Kidney (tissue), 14 donors: ENCODE results near the gene UBASH3A. TPM values are rescaled to one million over a fixed set of nuclear protein-coding genes. Genes with fewer than 3 reads are reported as not detected.

Experiments used
- DNase-seq, 5 donors: peaks; one replicate each; pipeline ENCODE4 v3.0.0-alpha.2; 2013 to 2020
- FAIRE-seq: peaks from 2 replicates; lab custom pipeline; 2012; peaks lifted over from hg19 to GRCh38; lab: Jason Lieb, UNC
- H3K27ac ChIP-seq, 2 donors: one replicate each; pipeline ENCODE4 v1.7.0; 2013; ENCODE audit warnings: low read depth in 2 of 2, low read length in 2 of 2, inconsistent platforms in 1 of 2
- H3K27me3 ChIP-seq: one replicate; pipeline ENCODE4 v1.7.1; 2013; ENCODE audit warnings: low read length, inconsistent platforms; ENCODE audit not compliant: control insufficient read depth, insufficient read depth
- H3K36me3 ChIP-seq, 3 donors: one replicate each; pipeline versions ENCODE4 v1.7.0 to v1.7.1; 2013; ENCODE audit warnings: low read length in 3 of 3, control low read depth in 1 of 3, inconsistent platforms in 1 of 3; ENCODE audit not compliant: insufficient read depth in 3 of 3, control insufficient read depth in 2 of 3
- H3K4me1 ChIP-seq, 3 donors: one replicate each; pipeline versions ENCODE4 v1.7.0 to v1.7.1; 2013; ENCODE audit warnings: low read length in 3 of 3, inconsistent platforms in 1 of 3, low read depth in 1 of 3; ENCODE audit not compliant: control insufficient read depth in 2 of 3, insufficient read depth in 2 of 3
- H3K4me3 ChIP-seq, 3 donors: one replicate each; pipeline versions ENCODE4 v1.7.0 to v1.8.1; 2013; ENCODE audit warnings: low read length in 3 of 3, control low read depth in 1 of 3, inconsistent platforms in 1 of 3
- H3K9ac ChIP-seq, 3 donors: one replicate each; pipeline versions ENCODE4 v1.7.0 to v1.7.1; 2013; ENCODE audit warnings: low read length in 3 of 3, control low read depth in 1 of 3, inconsistent platforms in 1 of 3
- H3K9me3 ChIP-seq, 3 donors: one replicate each; pipeline versions ENCODE4 v1.7.0 to v1.7.1; 2013; ENCODE audit warnings: low read length in 3 of 3, control low read depth in 1 of 3, inconsistent platforms in 1 of 3; ENCODE audit not compliant: control insufficient read depth in 2 of 3, insufficient read depth in 1 of 3
- intact Hi-C: fragments of 100-400 bp; cut with DNase I; formaldehyde crosslinking; loops from one replicate; pipeline ENCODE4 v1.11.1; 2022
- polyA plus RNA-seq: library from polyadenylated mRNA; stranded (reverse); fragments of 350-450 nt; fragmentation: Illumina TruSeq; extraction: RNeasy Lipid Tissue Mini Kit (QIAGEN cat#74804); gene quantifications from one replicate; pipeline ENCODE4 v1.2.3, GENCODE V29; 2014; ENCODE audit warnings: low read depth, low replicate concordance; ENCODE audit not compliant: insufficient read depth
- total RNA-seq: library from RNA; stranded (reverse); fragmentation: NEBNext Ultra II Directional; extraction: Animal tissue kit (Norgen Biotek cat#: 25700); gene quantifications from one replicate; pipeline ENCODE4 v1.2.1, GENCODE V29; 2021
- TF ChIP-seq, protein P1 (sequence below): IDR thresholded peaks from 3 replicates; pipeline ENCODE4 v1.5.1; 2012; ENCODE audit warnings: mild to moderate bottlenecking, moderate library complexity, borderline replicate concordance; ENCODE audit not compliant: insufficient read depth; ENCODE audit errors: extremely low read depth
- donor health status: control.
- donor health status: control.
- donor health status: control.
- donor health status: control.
- donor health status: control.
- donor health status: DM: yes; HTN: yes; CAD: no.
- donor health status: Normal renal cell carcinoma (clear cell type).

The UBASH3A gene
- total and polyA plus RNA-seq, 2 donors from 2014 or later, result 2.7 TPM; not detected in 1

DNA sequence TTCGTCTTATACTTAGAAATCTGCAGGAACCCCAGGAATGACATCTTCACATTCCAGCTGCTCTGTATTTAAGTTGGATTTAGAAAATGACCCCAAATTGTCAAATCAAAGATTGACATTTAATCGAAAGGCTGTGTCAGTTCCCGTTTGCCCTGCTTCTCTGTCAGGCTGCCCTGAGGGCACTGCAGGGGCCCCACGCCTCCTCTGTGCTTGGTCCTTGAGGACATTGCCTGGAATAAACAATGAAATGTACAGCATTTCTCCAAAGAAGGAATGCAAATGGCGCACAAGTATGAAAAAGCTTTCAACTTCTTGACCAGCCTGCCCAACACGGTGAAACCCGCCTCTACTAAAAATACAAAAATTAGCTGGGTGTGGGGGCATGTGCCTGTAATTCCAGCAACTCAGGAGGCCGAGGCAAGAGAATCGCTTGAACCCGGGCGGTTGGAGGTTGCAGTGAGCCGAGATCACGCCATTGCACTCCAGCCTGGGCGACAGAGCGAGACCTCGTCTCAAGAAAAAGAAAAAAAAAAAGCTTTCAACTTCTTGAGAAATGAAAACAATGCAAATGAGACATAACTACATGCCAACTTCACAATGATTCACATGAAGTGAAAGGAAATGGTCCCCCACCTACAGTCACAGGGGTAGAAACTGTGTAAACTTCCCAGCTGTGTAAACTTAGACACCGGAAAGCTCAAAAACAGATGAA lies 10.8 kb upstream of the UBASH3A start:
- Histone ChIP-seq H3K9me3 (no peaks in the 10 kb centered on the region), H3K4me1 (peaks cover 0 to 4% (median 0%) of the 10 kb centered on the region in 3 donors), H3K9ac (no peak overlapping the region), H3K27me3 (no peaks in the 10 kb centered on the region), H3K27ac (no peak overlapping the region), H3K4me3 (no peak overlapping the region), H3K36me3 (no peaks in the 10 kb centered on the region)
- intact Hi-C loops, result no loop called here
- FAIRE-seq (no peak), DNase-seq (no peak)
- TF ChIP-seq, protein P1, sequence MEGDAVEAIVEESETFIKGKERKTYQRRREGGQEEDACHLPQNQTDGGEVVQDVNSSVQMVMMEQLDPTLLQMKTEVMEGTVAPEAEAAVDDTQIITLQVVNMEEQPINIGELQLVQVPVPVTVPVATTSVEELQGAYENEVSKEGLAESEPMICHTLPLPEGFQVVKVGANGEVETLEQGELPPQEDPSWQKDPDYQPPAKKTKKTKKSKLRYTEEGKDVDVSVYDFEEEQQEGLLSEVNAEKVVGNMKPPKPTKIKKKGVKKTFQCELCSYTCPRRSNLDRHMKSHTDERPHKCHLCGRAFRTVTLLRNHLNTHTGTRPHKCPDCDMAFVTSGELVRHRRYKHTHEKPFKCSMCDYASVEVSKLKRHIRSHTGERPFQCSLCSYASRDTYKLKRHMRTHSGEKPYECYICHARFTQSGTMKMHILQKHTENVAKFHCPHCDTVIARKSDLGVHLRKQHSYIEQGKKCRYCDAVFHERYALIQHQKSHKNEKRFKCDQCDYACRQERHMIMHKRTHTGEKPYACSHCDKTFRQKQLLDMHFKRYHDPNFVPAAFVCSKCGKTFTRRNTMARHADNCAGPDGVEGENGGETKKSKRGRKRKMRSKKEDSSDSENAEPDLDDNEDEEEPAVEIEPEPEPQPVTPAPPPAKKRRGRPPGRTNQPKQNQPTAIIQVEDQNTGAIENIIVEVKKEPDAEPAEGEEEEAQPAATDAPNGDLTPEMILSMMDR, result no peak

DNA sequence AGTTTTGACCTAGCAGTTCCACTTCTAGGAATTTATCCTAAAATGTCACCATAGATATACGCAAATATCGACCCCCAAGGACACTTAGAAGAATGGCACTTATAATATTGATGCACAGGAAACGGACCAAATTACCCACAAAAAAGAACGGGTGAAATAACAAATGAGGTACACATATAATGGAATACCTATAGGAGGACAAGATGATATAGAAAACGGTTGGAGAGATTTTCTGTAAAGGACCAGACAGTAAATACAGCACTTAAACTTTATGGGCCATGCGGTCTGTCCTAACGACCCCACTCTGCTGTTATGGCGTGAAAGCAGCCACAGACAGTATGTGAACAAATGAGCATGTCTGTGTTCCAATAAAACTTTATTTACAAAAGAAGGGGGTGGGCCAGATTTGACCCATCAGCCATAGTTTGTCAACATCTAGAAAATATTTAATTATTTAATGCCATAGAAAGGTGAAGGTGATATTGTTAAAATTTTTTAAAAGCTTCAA lies 10.2 kb upstream of the UBASH3A start:
- intact Hi-C loops, result no loop called here
- TF ChIP-seq, protein P1, result no peak
- no peaks in the 10 kb centered on the region for H3K9me3 ChIP-seq
- H3K27ac ChIP-seq, result no peak overlapping the region
- H3K4me3 ChIP-seq, result no peak overlapping the region
- no peaks in the 10 kb centered on the region for H3K27me3 ChIP-seq
- FAIRE-seq, result no peak
- peaks cover 0 to 4% (median 0%) of the 10 kb centered on the region in 3 donors for H3K4me1 ChIP-seq
- no peaks in the 10 kb centered on the region for H3K36me3 ChIP-seq
- DNase-seq, result no peak
- no peak overlapping the region for H3K9ac ChIP-seq

DNA sequence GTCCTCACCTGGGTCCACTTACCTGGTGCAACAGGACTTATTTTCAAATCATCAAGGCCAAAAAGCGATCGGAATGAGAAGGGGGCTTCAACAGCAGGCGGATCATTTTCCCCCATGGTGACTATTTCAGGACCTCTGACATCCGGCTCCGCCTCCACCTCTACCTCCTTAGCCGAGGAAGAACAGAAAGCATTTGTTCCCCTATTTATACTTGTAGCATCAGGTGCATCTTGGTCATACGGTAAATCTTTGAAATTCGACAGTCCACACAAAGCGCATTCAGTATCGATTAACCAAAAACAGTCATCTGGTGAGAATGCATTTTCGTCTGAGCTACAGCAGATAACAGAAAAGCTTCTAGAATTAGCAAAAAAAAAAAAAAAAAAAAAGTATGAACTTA lies 8.4 kb upstream of the UBASH3A start:
- TF ChIP-seq, protein P1, result no peak
- peak overlapping the region; percentile 11 to 51 for H3K27ac ChIP-seq
- DNase-seq, result no peak

More for the DNA sequence above, 8.4 kb upstream of the UBASH3A start:
- Histone ChIP-seq H3K9me3 (no peaks in the 10 kb centered on the region), H3K27me3 (no peaks in the 10 kb centered on the region), H3K4me1 (peaks cover 0 to 4% (median 0%) of the 10 kb centered on the region in 3 donors), H3K36me3 (no peaks in the 10 kb centered on the region), H3K4me3 (no peak overlapping the region), H3K9ac (no peak overlapping the region)
- no peak for FAIRE-seq
- intact Hi-C loops, result no loop called here
